BLaER1 treated with 17β-estradiol and CSF1 and Interleukin-3, amounts not matched to agents 10 nM and 100 nM (cell line): ENCODE results near the gene ATG9B.
A peak's percentile ranks its signal among the peaks of the same experiment; 100 is the strongest.
"Not testable (repeated sequence)": the region's sequence is repeated elsewhere in the genome, so short reads cannot be mapped to it uniquely, and the experiment has no call there.

Experiments used
- H3K27ac ChIP-seq, 11 experiments: shearing (Covaris generic); formaldehyde crosslinking; 2 replicates each; pipeline ENCODE4 v1.8.1; 2022
- H3K27me3 ChIP-seq, 11 experiments: shearing (Covaris generic); formaldehyde crosslinking; 2 replicates each; pipeline ENCODE4 v1.8.1; 2022
- H3K36me3 ChIP-seq, 11 experiments: shearing (Covaris generic); formaldehyde crosslinking; 2 replicates each; pipeline ENCODE4 v1.8.1; 2022
- H3K4me1 ChIP-seq, 10 experiments: shearing (Covaris generic); formaldehyde crosslinking; 2 replicates each; pipeline ENCODE4 v1.8.1; 2022
- H3K4me2 ChIP-seq, 11 experiments: shearing (Covaris generic); formaldehyde crosslinking; 2 replicates each; pipeline ENCODE4 v1.8.1; 2022
- H3K4me3 ChIP-seq, 10 experiments: shearing (Covaris generic); formaldehyde crosslinking; 2 replicates each; pipeline ENCODE4 v1.8.1; 2022
- H3K9ac ChIP-seq, 11 experiments: shearing (Covaris generic); formaldehyde crosslinking; 2 replicates each; pipeline ENCODE4 v1.8.1; 2022
- H3K9me3 ChIP-seq, 11 experiments: shearing (Covaris generic); formaldehyde crosslinking; replicated peaks in 1 of 11; 2 replicates each; pipeline ENCODE4 v1.8.1; 2022
- H4K20me1 ChIP-seq, 11 experiments: shearing (Covaris generic); formaldehyde crosslinking; 2 replicates each; pipeline ENCODE4 v1.8.1; 2022
- Cebpa-rat ChIP-seq, 11 experiments: shearing (Covaris generic); IDR thresholded peaks; 2 replicates each; pipeline ENCODE4 v1.8.1; 2022

Gene ATG9B

DNA sequence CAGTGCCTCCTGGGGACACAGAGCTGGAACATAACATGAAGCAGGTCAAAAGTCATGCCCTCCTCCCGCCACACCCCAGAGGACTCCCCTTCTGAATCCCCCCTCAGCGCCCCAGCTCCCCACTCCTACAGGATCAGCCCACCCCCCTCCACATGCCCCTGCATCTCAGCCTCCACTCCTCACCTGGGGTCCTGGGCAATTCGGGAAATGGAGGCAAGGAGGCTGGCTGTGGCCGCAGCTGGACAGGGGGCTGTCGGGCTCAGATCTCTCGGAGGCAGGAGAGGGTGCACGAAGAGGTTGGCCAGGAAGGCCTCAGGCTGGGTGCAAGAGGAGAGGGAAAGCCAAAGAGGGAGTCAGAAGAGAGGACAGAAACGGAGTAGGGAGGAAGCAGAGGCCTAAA, 7.8 kb downstream of the ATG9B start:
- no peak overlapping the region for H3K27ac ChIP-seq
- peaks cover 50 to 89% (median 81%) of the 10 kb centered on the region in 10 experiments for H3K4me1 ChIP-seq
- no peak for TF ChIP-seq Cebpa-rat (IDR thresholded peaks at IDR 0.05)
- H3K9me3 ChIP-seq, result no peaks in the 10 kb centered on the region
- no peak overlapping the region for H3K9ac ChIP-seq
- no peak overlapping the region for H3K4me3 ChIP-seq
- peaks cover 13 to 42% (median 22%) of the 10 kb centered on the region in 11 experiments; a peak in 21 of 22 replicates for H3K27me3 ChIP-seq
- H3K4me2 ChIP-seq, result peak overlapping the region in 10 of 11 experiments; percentile 84 to 99 (median 96); a peak in 15 of 22 replicates
- no peaks in the 10 kb centered on the region; a peak in 1 of 22 replicates for H4K20me1 ChIP-seq
- no peaks in the 10 kb centered on the region; a peak in 1 of 22 replicates for H3K36me3 ChIP-seq

DNA sequence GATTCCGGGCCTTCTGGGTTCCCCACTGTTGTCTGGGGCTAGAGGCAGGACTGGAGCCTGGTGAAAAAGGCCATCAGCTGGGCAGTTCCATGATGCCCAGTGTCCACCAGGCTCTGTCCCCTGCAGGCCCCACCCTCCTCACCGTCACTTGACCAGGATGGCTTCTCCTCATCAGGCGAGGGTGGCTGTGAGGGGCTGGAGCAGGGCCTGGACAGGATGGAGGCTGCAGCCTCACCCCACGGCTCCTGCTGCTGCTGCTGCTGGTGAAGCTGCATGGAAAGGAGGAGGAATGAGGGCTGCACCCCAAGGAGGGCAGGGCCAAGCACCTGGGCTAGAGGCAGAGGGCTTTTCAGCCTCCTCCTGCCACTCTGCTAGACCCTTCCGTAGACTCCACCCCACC, 8.3 kb downstream of the ATG9B start:
- Histone ChIP-seq H3K4me3 (no peak overlapping the region), H3K9me3 (no peaks in the 10 kb centered on the region), H3K27ac (no peak overlapping the region), H3K4me2 (peak overlapping the region in 1 of 11 experiments; percentile 84; a peak in 2 of 22 replicates), H4K20me1 (no peaks in the 10 kb centered on the region; a peak in 1 of 22 replicates), H3K4me1 (peaks cover 55 to 94% (median 85%) of the 10 kb centered on the region in 10 experiments), H3K27me3 (peaks cover 13 to 42% (median 22%) of the 10 kb centered on the region in 11 experiments; a peak in 21 of 22 replicates), H3K36me3 (no peaks in the 10 kb centered on the region; a peak in 1 of 22 replicates), H3K9ac (no peak overlapping the region)
- TF ChIP-seq Cebpa-rat (IDR thresholded peaks at IDR 0.05), result no peak

DNA sequence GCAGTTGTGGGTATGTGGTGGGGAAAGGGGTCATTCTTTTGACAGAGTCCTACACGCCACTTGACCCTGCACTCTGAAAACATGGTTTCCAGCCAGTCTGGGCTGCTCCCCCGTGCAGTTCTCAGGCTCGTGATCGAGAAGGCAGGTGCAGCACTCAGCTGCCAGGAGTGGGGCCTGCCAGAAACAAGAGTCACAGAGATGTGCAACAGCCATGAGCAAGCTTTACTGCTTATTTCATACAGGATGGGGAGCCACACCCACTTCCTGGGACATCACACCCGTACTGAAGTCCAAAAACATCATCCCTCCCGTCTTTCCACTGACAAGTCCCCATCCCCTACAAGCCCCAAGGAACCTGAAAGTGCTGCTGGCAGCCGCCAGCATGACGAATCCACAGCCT, 9.3 kb downstream of the ATG9B start:
- no peak overlapping the region for H3K27ac ChIP-seq
- H3K4me1 ChIP-seq, result peaks cover 65 to 96% (median 89%) of the 10 kb centered on the region in 10 experiments
- H4K20me1 ChIP-seq, result no peaks in the 10 kb centered on the region; a peak in 1 of 22 replicates
- TF ChIP-seq Cebpa-rat (IDR thresholded peaks at IDR 0.05), result no peak
- H3K4me3 ChIP-seq, result no peak overlapping the region
- H3K9ac ChIP-seq, result no peak overlapping the region
- H3K4me2 ChIP-seq, result peak overlapping the region; percentile 1 to 72 (median 36); a peak in 18 of 22 replicates
- no peaks in the 10 kb centered on the region for H3K9me3 ChIP-seq
- H3K36me3 ChIP-seq, result no peaks in the 10 kb centered on the region; a peak in 1 of 22 replicates
- H3K27me3 ChIP-seq, result peaks cover 13 to 38% (median 21%) of the 10 kb centered on the region in 11 experiments; a peak in 21 of 22 replicates

DNA sequence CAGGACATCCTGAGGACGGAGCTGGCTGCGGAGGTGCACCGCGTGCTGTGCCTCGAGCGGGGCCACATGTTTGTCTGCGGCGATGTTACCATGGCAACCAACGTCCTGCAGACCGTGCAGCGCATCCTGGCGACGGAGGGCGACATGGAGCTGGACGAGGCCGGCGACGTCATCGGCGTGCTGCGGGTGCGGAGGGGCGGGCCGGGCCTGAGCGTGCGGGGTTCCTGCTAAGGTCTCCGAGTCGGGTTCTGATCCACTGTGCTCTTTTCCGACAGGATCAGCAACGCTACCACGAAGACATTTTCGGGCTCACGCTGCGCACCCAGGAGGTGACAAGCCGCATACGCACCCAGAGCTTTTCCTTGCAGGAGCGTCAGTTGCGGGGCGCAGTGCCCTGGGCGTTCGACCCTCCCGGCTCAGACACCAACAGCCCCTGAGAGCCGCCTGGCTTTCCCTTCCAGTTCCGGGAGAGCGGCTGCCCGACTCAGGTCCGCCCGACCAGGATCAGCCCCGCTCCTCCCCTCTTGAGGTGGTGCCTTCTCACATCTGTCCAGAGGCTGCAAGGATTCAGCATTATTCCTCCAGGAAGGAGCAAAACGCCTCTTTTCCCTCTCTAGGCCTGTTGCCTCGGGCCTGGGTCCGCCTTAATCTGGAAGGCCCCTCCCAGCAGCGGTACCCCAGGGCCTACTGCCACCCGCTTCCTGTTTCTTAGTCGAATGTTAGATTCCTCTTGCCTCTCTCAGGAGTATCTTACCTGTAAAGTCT, 10.4 kb downstream of the ATG9B start:
- H3K36me3 ChIP-seq, result no peaks in the 10 kb centered on the region; a peak in 1 of 22 replicates
- H3K9me3 ChIP-seq, result no peaks in the 10 kb centered on the region
- H3K4me2 ChIP-seq, result peak overlapping the region; percentile 15 to 72 (median 50); a peak in 20 of 22 replicates
- H3K27me3 ChIP-seq, result peaks cover 5 to 28% (median 11%) of the 10 kb centered on the region in 11 experiments; a peak in 21 of 22 replicates
- H4K20me1 ChIP-seq, result no peaks in the 10 kb centered on the region; a peak in 1 of 22 replicates
- H3K4me1 ChIP-seq, result peaks cover 71 to 96% (median 90%) of the 10 kb centered on the region in 10 experiments
- no peak overlapping the region for H3K9ac ChIP-seq
- no peak overlapping the region for H3K27ac ChIP-seq
- no peak overlapping the region for H3K4me3 ChIP-seq
- no peak for TF ChIP-seq Cebpa-rat (IDR thresholded peaks at IDR 0.05)

DNA sequence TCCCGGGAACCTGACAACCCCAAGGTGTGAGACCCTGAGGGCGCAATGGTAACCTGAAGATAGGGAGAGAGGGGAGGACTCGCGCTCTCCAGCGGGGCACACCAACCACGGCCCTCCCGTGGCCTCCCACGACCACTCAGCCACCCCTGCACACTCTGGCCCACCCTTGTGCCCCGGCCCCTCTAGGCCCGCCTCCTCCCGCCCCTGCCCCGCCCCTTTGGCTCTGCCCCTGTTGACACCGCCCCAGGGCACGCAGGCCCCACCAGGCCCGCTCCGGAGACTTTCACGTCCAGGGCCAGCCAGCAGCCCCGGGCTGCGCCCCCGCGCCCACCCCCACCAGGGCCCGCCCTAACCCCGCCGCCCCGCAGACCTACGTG, 10.9 kb downstream of the ATG9B start:
- TF ChIP-seq Cebpa-rat (IDR thresholded peaks at IDR 0.05), result no peak
- no peaks in the 10 kb centered on the region; a peak in 1 of 22 replicates for H4K20me1 ChIP-seq
- H3K27ac ChIP-seq, result no peak overlapping the region
- peak overlapping the region; percentile 47 to 95 (median 67) for H3K4me2 ChIP-seq
- no peak overlapping the region for H3K9ac ChIP-seq
- H3K4me1 ChIP-seq, result peaks cover 71 to 96% (median 90%) of the 10 kb centered on the region in 10 experiments
- no peaks in the 10 kb centered on the region; a peak in 1 of 22 replicates for H3K36me3 ChIP-seq
- no peak overlapping the region for H3K4me3 ChIP-seq
- no peaks in the 10 kb centered on the region for H3K9me3 ChIP-seq
- H3K27me3 ChIP-seq, result peaks cover 0 to 22% (median 5%) of the 10 kb centered on the region in 11 experiments; a peak in 15 of 22 replicates

DNA sequence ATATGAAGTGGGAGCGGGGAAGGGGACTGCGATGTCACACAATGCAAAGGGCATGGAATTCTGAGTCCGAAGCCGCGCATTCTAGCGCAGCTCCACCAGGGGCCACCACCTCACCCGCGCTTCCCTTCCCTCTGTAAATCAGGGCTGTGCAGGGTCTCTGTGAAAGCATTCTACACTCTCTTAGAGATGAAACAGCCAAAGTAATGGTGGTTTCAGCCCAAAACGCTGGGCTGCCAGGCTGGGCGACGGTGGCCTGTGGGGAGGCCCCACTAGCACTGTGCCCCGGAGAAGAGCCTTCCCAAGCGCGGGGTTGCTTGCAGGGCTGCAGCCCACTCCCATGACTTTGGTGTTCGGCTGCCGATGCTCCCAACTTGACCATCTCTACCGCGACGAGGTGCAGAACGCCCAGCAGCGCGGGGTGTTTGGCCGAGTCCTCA, 11.4 kb downstream of the ATG9B start:
- H3K4me2 ChIP-seq, result peak overlapping the region; percentile 47 to 95 (median 67)

DNA sequence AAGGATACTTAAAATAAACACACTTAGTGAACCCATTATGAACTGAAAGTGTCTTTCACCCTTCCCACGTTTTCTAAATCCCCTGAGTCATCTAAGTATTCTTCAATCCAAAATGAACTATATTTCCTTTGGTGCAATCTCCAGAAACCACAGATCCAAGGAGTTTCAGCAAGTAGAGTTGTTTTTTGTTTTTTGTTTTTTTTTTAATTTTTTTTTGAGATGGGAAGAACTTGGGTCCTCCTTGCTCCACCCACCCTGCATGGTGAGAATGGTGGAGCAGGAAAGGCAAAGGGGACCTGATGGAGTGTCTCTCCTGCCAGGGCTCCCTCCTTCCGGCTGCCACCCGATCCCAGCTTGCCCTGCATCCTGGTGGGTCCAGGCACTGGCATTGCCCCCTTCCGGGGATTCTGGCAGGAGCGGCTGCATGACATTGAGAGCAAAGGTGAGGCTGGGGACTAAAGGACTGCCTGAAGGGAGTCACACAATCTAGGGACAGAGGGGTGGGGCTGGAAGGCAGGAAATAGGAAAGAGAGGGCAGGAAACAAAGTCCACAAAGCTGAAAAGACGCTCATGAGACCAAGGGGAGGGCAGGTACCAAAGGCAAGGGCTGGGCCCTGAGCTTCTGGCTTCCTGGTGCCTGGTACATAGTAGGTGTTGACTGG, 12.1 kb downstream of the ATG9B start:
- no peak overlapping the region for H3K27ac ChIP-seq

More for the DNA sequence above, 11.4 kb downstream of the ATG9B start:
- H3K4me3 ChIP-seq, result 0 out of 20 replicates have a peak overlapping the region, but pooled peaks of 1 of the 10 experiments have one; percentile 0
- no peaks in the 10 kb centered on the region; a peak in 1 of 22 replicates for H4K20me1 ChIP-seq
- no peaks in the 10 kb centered on the region; a peak in 1 of 22 replicates for H3K36me3 ChIP-seq
- H3K4me1 ChIP-seq, result peaks cover 71 to 96% (median 90%) of the 10 kb centered on the region in 10 experiments
- TF ChIP-seq Cebpa-rat (IDR thresholded peaks at IDR 0.05), result no peak
- H3K27me3 ChIP-seq, result peaks cover 0 to 19% (median 4%) of the 10 kb centered on the region in 11 experiments; a peak in 12 of 22 replicates
- no peak overlapping the region for H3K9ac ChIP-seq
- no peaks in the 10 kb centered on the region for H3K9me3 ChIP-seq
- no peak overlapping the region for H3K27ac ChIP-seq

DNA sequence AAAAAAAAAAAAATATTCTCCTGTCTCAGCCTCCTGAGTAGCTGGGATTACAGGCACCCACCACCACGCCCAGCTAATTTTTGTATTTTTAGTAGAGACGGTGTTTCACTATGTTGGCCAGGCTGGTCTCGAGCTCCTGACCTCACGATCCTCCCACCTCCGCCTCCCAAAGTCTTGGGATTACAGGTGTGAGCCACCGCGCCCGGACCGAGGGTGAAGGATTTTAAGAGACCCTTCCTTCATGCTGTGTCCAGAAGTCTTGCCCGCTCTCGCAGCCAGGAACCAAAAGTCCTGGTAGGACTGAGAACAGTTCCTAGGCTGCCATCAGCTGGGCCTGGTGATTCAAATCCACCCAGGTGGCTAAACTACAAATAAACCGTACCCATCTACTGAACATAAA, 12.7 kb downstream of the ATG9B start:
- H3K9me3 ChIP-seq, H3K9ac ChIP-seq, H4K20me1 ChIP-seq, H3K4me3 ChIP-seq, H3K36me3 ChIP-seq: not testable (repeated sequence)
- peaks cover 0 to 12% (median 1%) of the 10 kb centered on the region in 11 experiments; a peak in 11 of 22 replicates for H3K27me3 ChIP-seq
- H3K27ac ChIP-seq, result 0 out of 22 replicates have a peak overlapping the region, but pooled peaks of 1 of the 11 experiments have one; percentile 14
- peak overlapping the region in 8 of 11 experiments; percentile 14 to 95 (median 67); a peak in 15 of 22 replicates for H3K4me2 ChIP-seq
- peaks cover 72 to 96% (median 90%) of the 10 kb centered on the region in 10 experiments for H3K4me1 ChIP-seq

More for the DNA sequence above, 12.1 kb downstream of the ATG9B start:
- peaks cover 71 to 96% (median 90%) of the 10 kb centered on the region in 10 experiments for H3K4me1 ChIP-seq
- H4K20me1 ChIP-seq, result no peaks in the 10 kb centered on the region; a peak in 1 of 22 replicates
- H3K9me3 ChIP-seq, result no peaks in the 10 kb centered on the region
- no peaks in the 10 kb centered on the region; a peak in 1 of 22 replicates for H3K36me3 ChIP-seq
- TF ChIP-seq Cebpa-rat (IDR thresholded peaks at IDR 0.05), result no peak
- peak overlapping the region; percentile 47 to 95 (median 67) for H3K4me2 ChIP-seq
- 0 out of 20 replicates have a peak overlapping the region, but pooled peaks of 1 of the 10 experiments have one; percentile 0 for H3K4me3 ChIP-seq
- H3K27me3 ChIP-seq, result peaks cover 0 to 15% (median 4%) of the 10 kb centered on the region in 11 experiments; a peak in 12 of 22 replicates
- 0 out of 22 replicates have a peak overlapping the region, but pooled peaks of 1 of the 11 experiments have one; percentile 7 for H3K9ac ChIP-seq
